HG02943 (cell line): Measurements from ENCODE around the gene PARVB.

Experiments
- ATAC-seq: cut with Tn5 transposase; IDR thresholded peaks from one replicate; pipeline ENCODE4 v1.9.1; 2021; ENCODE audit warnings: mild to moderate bottlenecking, low read depth, moderate library complexity; ENCODE audit not compliant: unreplicated experiment

PARVB gene

DNA sequence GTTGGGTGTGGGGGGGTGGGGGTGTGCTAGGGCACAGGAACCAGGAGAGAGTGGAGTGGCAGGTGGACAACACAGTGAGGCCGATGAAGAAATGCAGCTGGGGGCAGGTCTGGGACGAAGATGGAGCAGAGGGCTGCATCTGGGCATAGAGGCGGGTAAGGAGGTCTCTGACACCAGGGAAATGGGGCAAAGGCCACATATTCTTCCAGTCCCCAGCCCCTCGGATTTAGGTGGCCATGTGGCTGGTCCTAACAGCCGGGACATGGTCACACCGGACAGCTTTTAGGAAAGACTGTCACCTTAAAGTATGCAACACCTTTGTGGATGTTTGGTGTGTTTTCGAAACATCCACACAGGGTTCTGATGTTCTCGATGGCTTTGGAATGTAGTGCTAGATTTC is 151.6 kb downstream of the PARVB start:
- no peak for ATAC-seq

DNA sequence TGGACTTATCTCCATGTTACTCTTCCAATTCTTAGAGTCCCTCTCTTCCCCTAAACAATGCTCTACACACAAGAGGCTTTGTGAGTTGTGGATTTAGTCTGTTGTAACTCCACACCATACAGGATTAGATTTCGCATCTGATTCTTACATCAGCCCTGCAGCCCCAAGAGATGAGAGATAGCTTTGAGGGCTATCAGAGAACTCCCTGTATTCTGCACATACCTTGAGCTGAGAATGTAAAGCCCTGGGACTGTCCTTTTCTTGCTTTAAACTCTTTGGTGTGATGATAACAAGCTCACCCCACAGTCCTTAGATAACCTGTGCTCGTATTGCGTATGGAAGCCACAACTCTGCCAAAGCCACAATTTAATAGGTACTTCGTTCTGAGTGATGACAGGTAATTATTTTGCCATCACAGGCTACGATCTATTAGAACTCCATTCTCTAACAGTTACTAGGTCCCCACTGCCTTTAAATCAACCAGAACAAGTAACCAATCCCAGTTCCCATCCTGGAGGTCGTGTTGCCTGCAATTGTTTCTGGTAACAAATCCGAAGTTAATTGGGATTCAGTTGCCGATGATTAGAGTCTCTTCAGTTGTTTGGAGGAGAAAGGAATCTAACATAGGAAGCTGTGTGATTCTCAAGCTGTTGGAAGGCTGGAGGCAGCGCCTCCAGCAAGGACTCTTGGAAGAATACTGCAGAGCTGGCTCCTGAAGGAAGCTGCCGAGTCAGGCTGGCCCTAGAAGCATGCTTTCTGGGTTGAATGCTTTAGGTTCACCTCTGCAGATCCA is 155.3 kb downstream of the PARVB start:
- ATAC-seq: no peak

DNA sequence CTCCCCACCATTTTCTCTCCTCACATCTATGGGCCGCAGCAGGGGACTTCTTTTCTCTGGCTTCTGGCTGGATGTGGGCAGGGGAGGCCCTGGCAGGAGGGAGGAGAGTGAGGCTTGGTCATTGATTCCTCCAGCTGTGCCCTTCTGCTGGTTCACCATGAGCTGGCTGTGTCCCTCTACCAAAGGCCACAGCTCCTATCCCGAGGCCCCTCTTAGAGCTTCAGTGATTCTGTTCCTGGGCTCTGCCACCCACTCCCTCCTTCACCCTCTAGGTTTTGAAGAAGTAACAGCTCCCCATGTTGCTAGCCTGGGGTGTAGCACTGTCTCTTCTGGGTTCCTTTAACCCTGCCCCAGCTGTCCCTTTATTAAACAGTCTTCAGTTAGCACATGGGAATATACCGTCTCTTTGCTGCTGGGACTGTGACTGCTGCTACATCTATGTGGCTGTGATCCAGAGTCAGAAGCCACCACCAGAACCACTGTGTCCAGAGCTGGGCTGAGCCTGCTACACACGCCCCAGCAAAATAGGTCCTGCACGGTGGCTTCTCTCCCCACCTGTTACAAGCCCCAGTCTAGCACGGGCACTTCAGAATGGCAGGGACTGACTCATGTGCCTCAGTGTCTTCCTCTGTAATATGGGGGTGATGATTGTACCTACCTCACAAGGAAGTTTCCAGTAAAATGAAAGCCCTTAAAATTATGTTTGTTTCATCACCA is 156.0 kb downstream of the PARVB start:
- no peak for ATAC-seq

DNA sequence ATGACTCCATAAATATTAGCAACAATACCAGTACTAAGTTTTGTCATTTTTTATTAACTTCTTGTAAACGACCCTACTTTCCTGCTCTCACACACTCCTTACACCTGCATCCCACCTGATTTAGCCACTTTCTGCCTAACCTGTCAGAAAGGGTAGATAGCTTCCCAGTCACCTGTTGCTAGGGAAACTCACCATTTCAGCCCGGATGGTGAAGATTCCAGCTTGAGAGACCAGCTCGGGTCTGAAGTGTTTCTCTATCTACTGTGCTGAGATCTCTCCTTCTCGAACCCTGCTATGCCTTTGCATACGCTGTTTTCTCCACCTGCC is 156.6 kb downstream of the PARVB start, which contains the start of gene PARVG:
PARVG (plus strand) TSS at position 220 of the 327 bp plus-strand sequence. CDS start 2,405 bp downstream, outside the sequence.
- no peak for ATAC-seq

DNA sequence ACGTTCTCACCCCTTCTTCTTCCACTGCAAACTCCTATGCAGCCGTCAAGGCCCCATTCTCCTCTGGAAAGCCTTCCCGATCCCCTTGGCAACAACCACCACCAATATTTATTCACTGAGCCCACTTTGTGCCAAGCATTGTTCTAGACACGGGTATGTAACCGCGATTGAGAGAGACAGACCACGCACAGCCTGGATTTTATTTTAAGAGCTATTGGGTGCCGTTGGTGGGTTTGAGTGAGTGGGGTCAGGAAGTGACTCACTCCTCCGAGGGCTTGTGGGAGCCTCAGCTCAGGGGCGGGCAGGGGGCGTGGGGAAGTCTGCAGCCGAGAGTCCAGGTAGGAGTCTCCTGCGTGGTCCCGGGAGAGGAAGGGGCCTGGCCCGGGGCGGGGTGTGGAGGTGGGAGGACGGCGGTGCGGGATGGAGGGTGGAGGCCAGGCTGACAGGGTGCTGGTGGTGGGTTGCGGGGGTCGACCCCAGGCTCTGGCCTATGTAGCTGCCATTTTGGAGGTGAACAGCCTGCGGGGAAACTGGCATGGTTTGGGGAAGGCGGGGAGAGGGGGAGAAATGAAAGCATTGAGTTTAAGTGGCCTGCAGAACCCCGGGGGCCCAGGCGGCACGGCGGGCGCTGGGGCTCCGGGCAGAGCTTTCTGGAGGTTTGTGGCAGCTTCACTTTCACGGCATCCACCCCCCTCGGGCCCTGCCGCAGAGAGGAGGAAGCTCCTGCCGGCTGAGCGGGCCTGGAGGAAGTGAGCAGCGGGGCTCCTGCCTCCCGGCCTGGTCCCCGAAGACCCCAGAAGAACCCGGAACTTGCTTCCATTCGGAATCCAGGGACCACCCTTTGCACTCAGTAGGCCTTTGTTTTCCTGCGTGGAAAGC is 157.2 kb downstream of the PARVB start:
- no peak for ATAC-seq

DNA sequence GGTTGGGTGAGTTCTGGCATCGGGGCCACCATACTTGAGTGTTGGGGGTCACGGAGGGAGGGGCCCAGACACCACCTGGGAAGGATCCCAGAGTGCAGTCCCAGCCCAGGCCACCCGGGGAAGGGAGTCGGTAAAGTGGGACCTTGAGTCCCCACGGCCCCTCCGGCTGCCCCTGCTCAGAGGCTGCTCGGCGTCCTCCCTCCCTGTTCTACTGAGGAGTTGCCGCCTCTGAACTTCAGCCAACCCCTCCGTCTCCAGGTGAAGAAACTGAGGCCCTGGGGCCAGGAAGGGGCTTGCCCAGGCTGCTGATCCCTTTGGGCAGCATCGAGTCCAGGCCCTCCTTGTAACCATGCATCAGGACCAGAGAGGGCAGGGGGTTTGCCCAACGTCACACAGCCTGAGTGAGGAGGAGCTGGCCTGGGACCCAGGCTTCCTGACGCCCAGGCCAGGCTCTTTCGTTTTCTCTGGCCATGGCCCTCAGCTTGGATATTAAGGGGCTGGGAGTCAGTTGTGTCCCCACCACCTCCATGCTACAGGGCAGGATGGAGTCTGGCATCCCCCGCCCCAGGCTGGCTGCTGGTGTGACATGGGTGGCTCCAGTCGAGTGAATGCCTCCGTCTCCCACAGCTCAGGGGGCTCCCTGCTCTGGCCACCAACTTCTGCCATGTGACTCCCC is 157.9 kb downstream of the PARVB start:
- ATAC-seq: no peak

DNA sequence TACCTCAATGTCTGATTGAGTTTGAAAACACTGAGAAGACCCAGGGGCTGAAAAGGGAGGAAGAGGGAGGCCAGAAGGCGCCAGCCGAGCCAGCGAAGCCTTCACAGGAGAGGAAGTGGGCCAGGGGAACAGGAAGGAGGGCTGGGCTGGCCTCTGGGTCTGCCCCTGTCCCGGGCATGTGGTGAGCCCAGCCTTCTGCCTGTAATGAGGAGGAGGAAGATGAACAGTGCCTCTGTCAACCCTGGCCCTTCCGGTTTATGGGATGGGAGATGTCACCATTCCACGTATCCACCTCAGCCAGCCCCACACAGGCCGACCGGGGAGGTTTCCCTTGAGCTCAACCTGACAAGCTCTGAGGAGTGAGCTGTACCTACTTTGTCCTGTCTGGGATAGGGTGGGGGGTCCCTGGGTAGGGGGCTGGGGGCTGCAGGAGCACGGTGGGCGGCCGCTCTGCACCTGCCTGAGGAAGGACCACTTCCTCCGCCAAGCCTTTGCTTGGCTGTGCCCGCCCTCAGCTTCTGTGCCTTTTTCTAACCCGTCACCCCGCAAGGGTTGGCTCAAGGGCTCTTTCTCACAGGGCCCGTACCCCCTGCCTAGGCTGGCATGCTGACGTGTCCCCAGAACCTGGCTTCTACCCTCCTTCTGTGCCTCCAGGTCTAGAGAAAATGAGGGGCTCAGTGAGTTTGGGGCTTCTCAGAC is 158.6 kb downstream of the PARVB start:
- ATAC-seq: no peak

DNA sequence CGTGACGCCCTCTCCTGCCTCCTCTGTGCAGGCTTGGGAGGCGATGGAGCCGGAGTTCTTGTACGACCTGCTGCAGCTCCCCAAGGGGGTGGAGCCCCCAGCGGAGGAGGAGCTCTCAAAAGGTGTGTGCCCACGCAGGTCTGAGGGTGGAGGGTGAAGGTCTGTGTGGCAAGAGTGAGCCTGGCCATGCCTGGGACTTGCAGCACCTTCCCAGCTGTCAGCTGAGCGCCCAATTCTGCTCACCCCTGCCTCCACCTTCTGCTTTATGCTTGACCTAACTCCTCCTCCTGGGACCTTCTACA is 159.1 kb downstream of the PARVB start:
- ATAC-seq: no peak

DNA sequence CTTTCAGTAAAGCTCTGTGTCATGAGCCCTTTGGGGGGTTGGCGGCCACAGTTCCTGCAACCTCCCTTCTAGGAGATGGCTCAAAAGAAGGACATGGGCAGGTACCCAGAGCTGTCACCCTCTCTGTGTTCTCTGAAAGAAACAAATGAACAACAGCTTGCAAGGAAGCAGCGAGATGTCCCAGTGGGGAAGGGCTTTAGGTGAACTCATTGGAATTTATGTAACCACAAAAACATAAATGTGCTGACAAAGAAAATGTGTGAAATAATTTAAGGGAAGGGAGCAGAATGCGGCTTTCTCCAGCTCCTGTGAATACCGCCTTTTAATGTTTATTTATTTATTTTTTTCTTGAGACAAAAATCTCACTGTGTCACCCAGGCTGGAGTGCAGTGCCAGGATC is 159.9 kb downstream of the PARVB start:
- no peak for ATAC-seq

DNA sequence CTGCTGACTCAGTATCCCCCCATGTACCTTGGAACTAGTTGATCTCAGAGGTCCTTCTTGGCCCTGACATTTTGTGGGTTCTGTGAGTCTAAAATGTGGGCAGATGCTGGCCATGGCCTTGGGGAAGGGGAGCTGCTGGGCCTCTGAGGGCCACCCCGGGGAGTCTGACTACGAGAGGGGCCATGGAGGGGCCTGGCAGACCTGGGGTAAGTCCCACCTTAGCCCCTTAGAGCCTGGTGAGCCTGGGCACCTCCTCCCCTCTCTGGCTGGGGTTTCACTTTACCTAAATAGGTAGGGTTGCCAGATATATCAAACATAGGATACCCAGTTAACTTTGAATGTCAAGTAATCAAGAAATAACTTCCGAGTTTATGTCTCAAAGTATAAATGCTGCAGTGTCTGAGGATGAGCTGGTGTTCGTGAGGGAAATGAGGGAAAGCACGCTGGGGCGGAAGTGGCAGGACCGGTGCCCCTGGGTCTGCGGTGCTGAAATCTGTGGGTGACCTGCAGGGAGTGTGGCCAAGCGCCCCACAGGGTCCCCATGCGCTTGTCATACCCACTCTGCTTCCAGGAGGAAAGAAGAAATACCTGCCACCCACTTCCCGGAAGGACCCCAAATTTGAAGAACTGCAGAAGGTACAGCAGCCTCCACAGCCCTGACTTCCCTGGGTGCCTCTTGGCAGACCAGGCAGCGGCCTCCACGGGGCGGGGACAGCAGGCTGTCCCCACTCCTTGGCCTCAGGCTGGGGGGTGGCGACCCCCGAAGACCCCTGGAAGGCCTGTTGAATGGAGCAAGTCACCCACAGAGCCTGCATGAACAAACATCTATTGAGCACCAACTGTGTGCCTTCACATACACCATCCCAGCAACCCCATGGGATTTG is 161.4 kb downstream of the PARVB start:
- ATAC-seq: no peak

DNA sequence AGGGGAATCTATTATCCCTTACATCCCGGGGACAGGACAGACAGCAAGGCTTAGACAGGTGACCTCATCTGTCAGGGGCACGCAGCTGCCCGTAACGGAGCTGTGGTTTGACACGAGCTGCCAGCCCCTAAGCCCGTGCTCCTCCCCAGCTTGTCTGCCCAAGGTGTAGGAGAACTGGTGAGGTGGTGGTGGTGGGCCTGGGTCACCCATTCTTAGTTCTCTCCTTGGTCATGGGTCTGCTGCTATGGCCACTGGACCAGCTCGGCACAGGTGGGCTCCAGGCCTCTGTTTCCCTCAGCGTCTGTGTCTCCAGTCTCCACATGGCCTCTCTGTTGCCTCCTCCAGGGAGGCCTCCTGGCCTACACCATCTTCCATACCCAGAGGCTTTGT is 162.0 kb downstream of the PARVB start:
- ATAC-seq: no peak

DNA sequence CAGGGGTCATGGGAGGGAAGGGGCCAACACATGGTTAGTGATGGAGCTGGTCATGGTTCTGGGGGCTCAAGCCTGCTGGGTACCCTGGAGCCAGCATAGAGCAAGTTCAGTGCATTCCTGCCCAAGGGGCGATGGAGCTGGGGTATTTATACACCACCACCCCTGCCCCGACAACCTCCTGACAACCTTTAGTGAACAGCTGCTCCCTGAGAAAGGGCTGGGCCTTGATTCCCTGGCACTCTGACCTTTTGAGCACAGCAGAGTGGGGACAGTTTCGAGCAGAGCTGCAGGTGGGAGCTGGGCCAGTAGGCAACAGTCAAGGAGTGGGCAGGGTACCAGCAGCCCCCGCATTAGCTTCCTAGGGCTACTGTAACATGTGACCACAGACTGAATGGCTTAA is 162.6 kb downstream of the PARVB start:
- ATAC-seq: no peak

DNA sequence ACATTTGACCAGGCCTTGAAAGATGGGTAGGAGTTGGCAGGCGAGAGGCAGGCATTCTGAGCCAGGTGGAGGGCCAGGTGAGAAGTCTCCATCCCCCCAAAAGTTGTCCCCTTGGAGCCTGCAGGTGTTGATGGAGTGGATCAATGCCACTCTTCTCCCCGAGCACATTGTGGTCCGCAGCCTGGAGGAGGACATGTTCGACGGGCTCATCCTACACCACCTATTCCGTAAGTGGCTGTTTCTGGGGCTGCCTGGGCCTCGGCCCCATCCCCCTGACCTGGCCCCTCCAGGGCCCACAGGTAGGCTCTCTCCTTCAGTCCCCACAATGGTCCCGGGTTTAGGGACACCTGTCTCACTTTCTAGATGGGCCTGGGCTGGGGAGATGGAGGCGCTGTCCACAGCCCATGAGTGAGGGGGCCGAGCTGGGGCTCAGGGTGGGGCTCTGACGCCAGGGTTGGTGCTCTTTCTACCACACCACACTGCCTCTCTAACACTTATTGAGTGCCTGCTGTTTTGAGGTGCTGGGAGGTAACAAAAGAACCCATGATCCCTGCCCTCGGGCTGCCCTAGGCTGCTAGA is 163.6 kb downstream of the PARVB start:
- no peak for ATAC-seq

DNA sequence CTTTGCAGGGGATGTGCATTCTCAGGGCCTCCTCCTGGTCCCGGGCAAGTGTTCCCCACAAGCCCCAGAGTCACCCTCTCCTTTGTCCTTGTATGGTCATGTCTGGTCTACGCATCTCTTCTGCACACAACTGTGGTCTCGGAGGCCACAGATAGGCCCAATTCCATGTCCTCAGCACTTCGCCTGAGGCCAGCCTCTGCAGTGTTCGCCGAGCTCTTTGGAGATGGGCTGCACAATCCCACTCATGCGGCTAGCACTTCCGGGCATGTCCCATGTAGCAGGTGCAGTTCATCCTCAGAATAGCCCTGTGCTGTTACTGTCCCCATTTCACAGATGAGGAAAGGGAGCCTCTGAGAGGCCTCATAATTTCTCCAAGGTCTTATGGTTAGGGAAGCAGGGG is 164.2 kb downstream of the PARVB start:
- no peak for ATAC-seq

DNA sequence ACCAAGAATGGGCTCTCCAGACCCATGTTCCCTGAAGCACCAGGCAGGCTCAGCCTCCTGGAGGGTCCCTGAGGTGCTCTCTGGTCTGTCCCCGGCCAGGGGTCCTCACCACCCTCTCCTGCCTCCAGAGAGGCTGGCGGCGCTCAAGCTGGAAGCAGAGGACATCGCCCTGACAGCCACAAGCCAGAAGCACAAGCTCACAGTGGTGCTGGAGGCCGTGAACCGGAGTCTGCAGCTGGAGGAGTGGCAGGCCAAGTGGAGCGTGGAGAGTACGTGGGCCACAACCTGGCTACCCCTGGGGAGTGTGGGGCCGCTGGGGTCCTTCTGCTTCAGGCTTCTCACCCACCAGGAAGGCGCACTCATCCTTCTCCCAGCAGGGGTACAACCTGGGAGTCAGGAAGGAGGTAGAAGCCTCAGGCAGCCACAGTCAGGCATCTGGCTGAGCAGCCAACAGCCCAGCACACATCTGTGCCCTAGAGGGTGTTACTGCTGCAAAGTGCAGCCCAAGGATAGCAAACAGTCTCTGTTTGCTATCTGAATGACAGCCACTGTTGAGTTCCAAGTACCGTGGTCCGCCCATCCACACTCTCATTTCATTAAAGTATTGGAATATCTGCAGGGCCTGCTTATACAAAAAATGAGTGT is 165.0 kb downstream of the PARVB start:
- ATAC-seq: no peak

DNA sequence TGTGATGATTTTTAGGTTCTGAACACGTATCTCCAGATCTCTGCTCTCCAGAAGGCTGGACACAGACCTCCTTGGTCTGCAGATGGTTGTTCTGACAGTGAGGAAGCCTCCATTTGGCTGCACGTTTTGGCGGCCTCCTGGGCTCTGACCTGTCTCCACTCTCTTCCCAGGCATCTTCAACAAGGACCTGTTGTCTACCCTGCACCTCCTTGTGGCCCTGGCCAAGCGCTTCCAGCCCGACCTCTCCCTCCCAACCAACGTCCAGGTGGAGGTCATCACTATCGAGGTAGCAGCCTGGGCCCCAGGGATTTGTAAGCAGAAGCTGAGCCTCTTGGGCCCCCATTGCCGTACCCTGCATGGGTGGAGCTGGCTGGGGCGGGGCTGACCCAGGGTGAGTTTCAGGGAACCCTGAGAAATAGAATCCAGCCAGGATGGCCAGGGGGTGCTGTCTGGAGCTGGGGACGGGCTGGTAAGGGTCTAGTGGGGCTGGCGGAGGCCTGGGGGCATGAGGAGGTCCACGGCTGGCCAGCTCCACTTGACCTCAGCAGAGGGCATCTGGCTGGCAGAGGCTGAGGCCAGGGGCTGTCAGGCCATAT is 166.4 kb downstream of the PARVB start:
- no peak for ATAC-seq

DNA sequence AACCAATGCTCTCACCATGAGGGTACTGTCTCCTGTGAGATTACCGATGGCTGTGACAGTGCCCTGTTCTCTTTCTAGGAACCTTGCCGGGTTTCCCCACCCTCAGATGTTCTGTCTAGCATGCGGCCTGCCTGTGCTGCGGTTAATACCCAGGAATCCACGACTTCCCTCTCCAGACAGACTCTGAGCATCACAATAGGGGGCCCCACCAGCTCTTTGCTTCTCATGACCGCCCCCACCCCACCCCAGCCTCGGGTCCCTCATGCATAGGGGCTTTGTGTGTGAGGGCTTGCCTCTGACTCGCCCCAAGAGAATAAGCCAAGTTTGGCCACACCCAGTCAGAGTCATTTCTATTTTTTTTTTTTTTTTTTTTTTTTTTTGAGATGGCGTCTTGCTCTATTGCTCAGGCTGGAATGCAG is 166.9 kb downstream of the PARVB start:
- ATAC-seq: no peak
